ENCODE measurements around the gene XPO4.

DNA sequence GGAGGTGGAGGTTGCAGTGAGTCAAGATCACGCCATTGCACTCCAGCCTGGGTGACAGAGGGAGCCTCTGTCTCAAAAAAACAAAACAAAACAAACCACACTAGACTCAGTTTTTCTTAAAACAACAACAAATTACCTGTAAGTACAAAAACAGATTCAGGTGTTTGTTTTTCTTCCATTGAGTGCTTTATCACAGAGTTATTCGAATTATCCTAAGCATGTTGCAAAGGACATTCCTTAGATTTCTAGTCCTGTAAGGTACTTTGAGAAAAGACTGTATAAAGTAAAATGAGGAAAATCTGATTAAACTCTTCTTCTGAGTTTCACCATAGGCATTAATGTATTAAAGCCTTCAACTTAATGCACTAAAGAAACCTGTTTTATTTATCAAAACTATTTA, 126.6 kb downstream of the XPO4 start:
- TF ChIP-seq, protein P1, sequence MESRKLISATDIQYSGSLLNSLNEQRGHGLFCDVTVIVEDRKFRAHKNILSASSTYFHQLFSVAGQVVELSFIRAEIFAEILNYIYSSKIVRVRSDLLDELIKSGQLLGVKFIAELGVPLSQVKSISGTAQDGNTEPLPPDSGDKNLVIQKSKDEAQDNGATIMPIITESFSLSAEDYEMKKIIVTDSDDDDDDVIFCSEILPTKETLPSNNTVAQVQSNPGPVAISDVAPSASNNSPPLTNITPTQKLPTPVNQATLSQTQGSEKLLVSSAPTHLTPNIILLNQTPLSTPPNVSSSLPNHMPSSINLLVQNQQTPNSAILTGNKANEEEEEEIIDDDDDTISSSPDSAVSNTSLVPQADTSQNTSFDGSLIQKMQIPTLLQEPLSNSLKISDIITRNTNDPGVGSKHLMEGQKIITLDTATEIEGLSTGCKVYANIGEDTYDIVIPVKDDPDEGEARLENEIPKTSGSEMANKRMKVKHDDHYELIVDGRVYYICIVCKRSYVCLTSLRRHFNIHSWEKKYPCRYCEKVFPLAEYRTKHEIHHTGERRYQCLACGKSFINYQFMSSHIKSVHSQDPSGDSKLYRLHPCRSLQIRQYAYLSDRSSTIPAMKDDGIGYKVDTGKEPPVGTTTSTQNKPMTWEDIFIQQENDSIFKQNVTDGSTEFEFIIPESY (IDR thresholded peaks at IDR 0.05): no peak
- TF ChIP-seq, protein P2, sequence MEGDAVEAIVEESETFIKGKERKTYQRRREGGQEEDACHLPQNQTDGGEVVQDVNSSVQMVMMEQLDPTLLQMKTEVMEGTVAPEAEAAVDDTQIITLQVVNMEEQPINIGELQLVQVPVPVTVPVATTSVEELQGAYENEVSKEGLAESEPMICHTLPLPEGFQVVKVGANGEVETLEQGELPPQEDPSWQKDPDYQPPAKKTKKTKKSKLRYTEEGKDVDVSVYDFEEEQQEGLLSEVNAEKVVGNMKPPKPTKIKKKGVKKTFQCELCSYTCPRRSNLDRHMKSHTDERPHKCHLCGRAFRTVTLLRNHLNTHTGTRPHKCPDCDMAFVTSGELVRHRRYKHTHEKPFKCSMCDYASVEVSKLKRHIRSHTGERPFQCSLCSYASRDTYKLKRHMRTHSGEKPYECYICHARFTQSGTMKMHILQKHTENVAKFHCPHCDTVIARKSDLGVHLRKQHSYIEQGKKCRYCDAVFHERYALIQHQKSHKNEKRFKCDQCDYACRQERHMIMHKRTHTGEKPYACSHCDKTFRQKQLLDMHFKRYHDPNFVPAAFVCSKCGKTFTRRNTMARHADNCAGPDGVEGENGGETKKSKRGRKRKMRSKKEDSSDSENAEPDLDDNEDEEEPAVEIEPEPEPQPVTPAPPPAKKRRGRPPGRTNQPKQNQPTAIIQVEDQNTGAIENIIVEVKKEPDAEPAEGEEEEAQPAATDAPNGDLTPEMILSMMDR (IDR thresholded peaks at IDR 0.05; ENCODE audit: low read depth, low read length, missing input control): no peak
- no peak for TF ChIP-seq REST (IDR thresholded peaks at IDR 0.05)
- TF ChIP-seq YY1 (IDR thresholded peaks at IDR 0.05): no peak
- TF ChIP-seq FOXA1 (IDR thresholded peaks at IDR 0.05): no peak
- TF ChIP-seq HNF4A (conservative IDR thresholded peaks at IDR 0.05): no peak
- no peak for TF ChIP-seq TAF1 (conservative IDR thresholded peaks at IDR 0.05)
- TF ChIP-seq, protein P3, sequence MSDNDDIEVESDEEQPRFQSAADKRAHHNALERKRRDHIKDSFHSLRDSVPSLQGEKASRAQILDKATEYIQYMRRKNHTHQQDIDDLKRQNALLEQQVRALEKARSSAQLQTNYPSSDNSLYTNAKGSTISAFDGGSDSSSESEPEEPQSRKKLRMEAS (IDR thresholded peaks at IDR 0.05): no peak
- TF ChIP-seq GABPA (IDR thresholded peaks at IDR 0.05 in 1 of 2, conservative IDR thresholded peaks at IDR 0.05 in 1 of 2): no peak
- no peak for TF ChIP-seq RXRA (IDR thresholded peaks at IDR 0.05)
- TF ChIP-seq RAD21 (IDR thresholded peaks at IDR 0.05): no peak
- TF ChIP-seq SP1 (IDR thresholded peaks at IDR 0.05): no peak
- TF ChIP-seq ATF3 (IDR thresholded peaks at IDR 0.05): no peak
- no peak for TF ChIP-seq JUND (IDR thresholded peaks at IDR 0.05)
